NCI-H345 treated with DMSO at 0.1 percent for 48 hours (cell line): Measurements from ENCODE around the gene NRP2.

Source experiments
- DNase-seq: peaks from one replicate; lab custom pipeline; 2025; ENCODE audit not compliant: unreplicated experiment; lab: John Stamatoyannopoulos, UW

The NRP2 gene

GRCh38 chr2:205706769-205707381 is 24.6 kb downstream of the NRP2 start:
- DNase-seq = no peak

- no peak for DNase-seq
Measured at GRCh38 chr2:205708231-205708631, 25.9 kb downstream of the NRP2 start.

- DNase-seq = no peak
Measured at GRCh38 chr2:205709319-205709718, 27.0 kb downstream of the NRP2 start.

GRCh38 chr2:205712508-205712907 is 30.2 kb downstream of the NRP2 start:
- no peak for DNase-seq

GRCh38 chr2:205713086-205713485 is 30.8 kb downstream of the NRP2 start:
- DNase-seq = no peak

GRCh38 chr2:205714058-205714776 is 31.9 kb downstream of the NRP2 start:
- no peak for DNase-seq

- DNase-seq = no peak
Measured at GRCh38 chr2:205714789-205715720, 32.8 kb downstream of the NRP2 start.

- no peak for DNase-seq
Measured at GRCh38 chr2:205715831-205716525, 33.7 kb downstream of the NRP2 start.

GRCh38 chr2:205717175-205717846 is 35.0 kb downstream of the NRP2 start:
- no peak for DNase-seq

- no peak for DNase-seq
Measured at GRCh38 chr2:205717999-205718398, 35.7 kb downstream of the NRP2 start.

GRCh38 chr2:205719847-205720246 is 37.5 kb downstream of the NRP2 start:
- DNase-seq = no peak

GRCh38 chr2:205720451-205720902 is 38.2 kb downstream of the NRP2 start:
- DNase-seq = no peak

- no peak for DNase-seq
Measured at GRCh38 chr2:205721057-205721449, 38.8 kb downstream of the NRP2 start.

GRCh38 chr2:205722283-205722918 is 40.1 kb downstream of the NRP2 start:
- no peak for DNase-seq

- DNase-seq = no peak
Measured at GRCh38 chr2:205723179-205723578, 40.9 kb downstream of the NRP2 start.

GRCh38 chr2:205725059-205725458 is 42.8 kb downstream of the NRP2 start:
- no peak for DNase-seq

GRCh38 chr2:205726506-205726905 is 44.2 kb downstream of the NRP2 start:
- no peak for DNase-seq

- DNase-seq = no peak
Measured at GRCh38 chr2:205727174-205727573, 44.9 kb downstream of the NRP2 start.

- no peak for DNase-seq
Measured at GRCh38 chr2:205728366-205728765, 46.1 kb downstream of the NRP2 start.

- DNase-seq = no peak
Measured at GRCh38 chr2:205730191-205730590, 47.9 kb downstream of the NRP2 start.
